Fibroblast of lung (primary cell): ENCODE results near the gene MACROD1. TPM values are rescaled to one million over a fixed set of nuclear protein-coding genes. Genes with fewer than 3 reads are reported as not detected.

ENCODE experiments used
- DNase-seq, 2 donors: peaks; one replicate each; pipeline versions ENCODE4 v3.0.0 to v3.0.0-alpha.2; 2010; ENCODE audit warnings: low read depth in 2 of 2
- H2AFZ ChIP-seq: 2 replicates; pipeline ENCODE4 v1.5.1; 2012; ENCODE audit warnings: low read length, control low read depth, inconsistent platforms
- H3K27ac ChIP-seq: 2 replicates; pipeline ENCODE4 v1.5.1; 2011; ENCODE audit warnings: low read length, control low read depth; ENCODE audit not compliant: insufficient read depth
- H3K27me3 ChIP-seq: 2 replicates; pipeline ENCODE4 v1.5.1; 2011; ENCODE audit warnings: mild to moderate bottlenecking, low read length; ENCODE audit not compliant: control insufficient read depth, insufficient read depth
- H3K36me3 ChIP-seq: 2 replicates; pipeline ENCODE4 v1.5.1; 2011; ENCODE audit warnings: low read length; ENCODE audit not compliant: control insufficient read depth, insufficient read depth
- H3K4me1 ChIP-seq: 2 replicates; pipeline ENCODE4 v1.5.1; 2011; ENCODE audit warnings: low read length; ENCODE audit not compliant: control insufficient read depth, insufficient read depth; ENCODE audit errors: extremely low read depth
- H3K4me2 ChIP-seq: 2 replicates; pipeline ENCODE4 v1.5.1; 2011; ENCODE audit warnings: low read length, control low read depth; ENCODE audit not compliant: insufficient read depth; ENCODE audit errors: extremely low read depth
- H3K4me3 ChIP-seq, 4 experiments: fragments of 200-600 bp in 1 of 4; sonication (generic) in 1 of 4; replicated peaks in 1 of 4; 2 replicates each; pipeline ENCODE4 v1.5.1; 2011 to 2016; ENCODE audit warnings: low read length in 4 of 4, low read depth in 3 of 4, mild to moderate bottlenecking in 3 of 4, control low read depth in 2 of 4, inconsistent platforms in 1 of 4, mixed read lengths in 1 of 4; ENCODE audit not compliant: insufficient read depth in 1 of 4; ENCODE audit errors: control extremely low read depth in 1 of 4
- H3K79me2 ChIP-seq: 2 replicates; pipeline ENCODE4 v1.5.1; 2012; ENCODE audit warnings: mild to moderate bottlenecking, low read length, inconsistent platforms; ENCODE audit not compliant: control insufficient read depth, insufficient read depth
- H3K9ac ChIP-seq: 2 replicates; pipeline ENCODE4 v1.5.1; 2011; ENCODE audit warnings: mild to moderate bottlenecking, low read length, control low read depth; ENCODE audit not compliant: insufficient read depth
- H3K9me3 ChIP-seq: 2 replicates; pipeline ENCODE4 v1.5.1; 2012; ENCODE audit warnings: low read depth, low read length; ENCODE audit not compliant: control insufficient read depth, insufficient read depth
- H4K20me1 ChIP-seq: 2 replicates; pipeline ENCODE4 v1.5.1; 2011; ENCODE audit warnings: low read length; ENCODE audit not compliant: control insufficient read depth, insufficient read depth; ENCODE audit errors: extremely low read depth
- CTCF ChIP-seq, 2 donors: IDR thresholded peaks in 1 of 2; conservative IDR thresholded peaks in 1 of 2; 1 replicate in 1 of 2; 2 replicates in 1 of 2; pipeline ENCODE4 v1.5.1; 2011 to 2012; ENCODE audit warnings: low read length in 2 of 2, control low read depth in 1 of 2, inconsistent platforms in 1 of 2, low read depth in 1 of 2, mild to moderate bottlenecking in 1 of 2
- EZH2 ChIP-seq: IDR thresholded peaks from 2 replicates; pipeline ENCODE4 v1.5.1; 2012; ENCODE audit warnings: low read length, control low read depth, mild to moderate bottlenecking; ENCODE audit errors: missing control alignments
- polyA minus RNA-seq: library from RNA; depleted of rRNA, polyadenylated mRNA; stranded (reverse); fragments of >200 nt; gene quantifications from 2 replicates; pipeline ENCODE4 v1.2.3, GENCODE V29; 2011; ENCODE audit warnings: low replicate concordance
- polyA plus RNA-seq, 2 donors: library from polyadenylated mRNA; depleted of rRNA in 1 of 2; stranded (reverse) in 1 of 2; unstranded in 1 of 2; fragments of >200 nt; gene quantifications; 2 replicates each; pipeline ENCODE4 v1.2.1, GENCODE V29; 2011 to 2012; ENCODE audit warnings: missing spikeins in 1 of 2
- total RNA-seq: library from RNA; depleted of rRNA; stranded (reverse); fragments of >200 nt; gene quantifications from 2 replicates; pipeline ENCODE4 v1.2.1, GENCODE V29; 2014

Gene MACROD1
- total RNA-seq (24.8 and 28.2 TPM in 2 replicates), polyA plus RNA-seq (6.0 and 8.8 TPM in 2 replicates), polyA minus RNA-seq (5.2 and 6.6 TPM in 2 replicates)
- polyA plus RNA-seq (2012) = 10.5 and 12.6 TPM in 2 replicates

GRCh38 chr11:64165842-64166635 is at the start of gene MACROD1:
Gene MACROD1 (minus strand): TSS chr11:64166113. CDS start chr11:64165994, 119 bp downstream.
- Histone ChIP-seq H3K79me2 (no peaks in the 10 kb centered on the region), H2AFZ (peak within 1 kb of the TSS; percentile 85), H3K9ac (peak within 1 kb of the TSS; percentile 62), H3K4me1 (peaks cover 6% of the 10 kb centered on the region), H3K36me3 (no peaks in the 10 kb centered on the region), H3K27me3 (no peaks in the 10 kb centered on the region), H4K20me1 (no peaks in the 10 kb centered on the region), H3K4me3 (peak within 1 kb of the TSS; percentile 60 to 76 (median 69)), H3K4me2 (peak within 1 kb of the TSS; percentile 92), H3K9me3 (no peaks in the 10 kb centered on the region), H3K27ac (peak within 1 kb of the TSS; percentile 38)
- peak; percentile 67 to 75 for DNase-seq
- TF ChIP-seq CTCF (conservative IDR thresholded peaks at IDR 0.05 in 1 of 2, IDR thresholded peaks at IDR 0.05 in 1 of 2; ENCODE audit: low read depth in 1 of 2, low read length in 2 of 2) (no peak), EZH2 (no peak)

- Histone ChIP-seq H3K4me1 (peaks cover 19% of the 10 kb centered on the region), H3K27me3 (no peaks in the 10 kb centered on the region), H3K36me3 (peaks cover 7% of the 10 kb centered on the region), H3K9ac (no peak overlapping the region), H4K20me1 (no peaks in the 10 kb centered on the region), H3K27ac (no peak overlapping the region), H3K4me2 (no peak overlapping the region), H3K4me3 (no peak overlapping the region), H3K9me3 (no peaks in the 10 kb centered on the region), H2AFZ (no peak overlapping the region), H3K79me2 (no peaks in the 10 kb centered on the region)
- TF ChIP-seq EZH2 = no peak
- no peak for TF ChIP-seq CTCF (conservative IDR thresholded peaks at IDR 0.05 in 1 of 2, IDR thresholded peaks at IDR 0.05 in 1 of 2; ENCODE audit: low read depth in 1 of 2, low read length in 2 of 2)
- DNase-seq = no peak
Measured at GRCh38 chr11:64211181-64211872, 45.4 kb upstream of the MACROD1 start.

GRCh38 chr11:64210301-64211020 is 44.5 kb upstream of the MACROD1 start:
- H3K36me3 ChIP-seq = peaks cover 13% of the 10 kb centered on the region
- H3K4me2 ChIP-seq = no peak overlapping the region
- no peaks in the 10 kb centered on the region for H4K20me1 ChIP-seq
- H3K4me1 ChIP-seq = peaks cover 19% of the 10 kb centered on the region
- no peaks in the 10 kb centered on the region for H3K27me3 ChIP-seq
- no peak overlapping the region for H2AFZ ChIP-seq
- TF ChIP-seq EZH2 = no peak
- no peak for TF ChIP-seq CTCF (conservative IDR thresholded peaks at IDR 0.05 in 1 of 2, IDR thresholded peaks at IDR 0.05 in 1 of 2; ENCODE audit: low read depth in 1 of 2, low read length in 2 of 2)
- H3K4me3 ChIP-seq = no peak overlapping the region
- H3K9me3 ChIP-seq = no peaks in the 10 kb centered on the region
- H3K79me2 ChIP-seq = no peaks in the 10 kb centered on the region
- no peak overlapping the region for H3K9ac ChIP-seq
- no peak overlapping the region for H3K27ac ChIP-seq
- DNase-seq = no peak
